Naive thymus-derived CD4-positive, alpha-beta T cell (primary cell): Measurements from ENCODE around the gene SELENBP1. TPM values are rescaled to one million over a fixed set of nuclear protein-coding genes. Genes with fewer than 3 reads are reported as not detected.

Experiments
- ATAC-seq: fragments of 150-1000 bp; cut with Tn5 transposase; 2 replicates; pipeline ENCODE4 v1.10.0; 2021; ENCODE audit warnings: mild to moderate bottlenecking, moderate library complexity
- CTCF ChIA-PET: fragments of 350-600 bp; sonication (Branson Sonifier 250); formaldehyde crosslinking; loops from one replicate; lab custom pipeline; 2021; ENCODE audit warnings: antibody characterized with exemption; lab: Charles Lee
- POLR2A ChIA-PET: fragments of 350-600 bp; sonication (Branson Sonifier 250); formaldehyde crosslinking; loops from one replicate; lab custom pipeline; 2021; ENCODE audit warnings: antibody characterized with exemption, inconsistent platforms; lab: Charles Lee
- DNase-seq, 9 donors: peaks; one replicate each; pipeline versions ENCODE4 v3.0.0 to v3.0.0-alpha.2; 2020 to 2022; ENCODE audit warnings: mixed read lengths in 1 of 9
- H3K27ac ChIP-seq: one replicate; pipeline ENCODE4 v1.7.0; 2013; ENCODE audit warnings: mild to moderate bottlenecking, low read depth, low read length, moderate library complexity
- H3K27me3 ChIP-seq, 2 donors: one replicate each; pipeline ENCODE4 v1.7.0; 2013; ENCODE audit warnings: low read length in 2 of 2, mild to moderate bottlenecking in 2 of 2, moderate library complexity in 2 of 2; ENCODE audit not compliant: control insufficient read depth in 2 of 2, insufficient read depth in 2 of 2
- H3K36me3 ChIP-seq, 3 experiments: 1 replicate in 2 of 3; 2 replicates in 1 of 3; pipeline ENCODE4 v1.7.0; 2013; ENCODE audit warnings: low read length in 3 of 3, mild to moderate bottlenecking in 3 of 3, moderate library complexity in 1 of 3; ENCODE audit not compliant: insufficient read depth in 3 of 3, control insufficient read depth in 2 of 3
- H3K4me1 ChIP-seq, 2 donors: one replicate each; pipeline ENCODE4 v1.7.0; 2013; ENCODE audit warnings: low read length in 2 of 2, mild to moderate bottlenecking in 2 of 2, moderate library complexity in 1 of 2; ENCODE audit not compliant: control insufficient read depth in 2 of 2, insufficient read depth in 2 of 2
- H3K4me3 ChIP-seq: 2 replicates; pipeline ENCODE4 v1.7.0; 2013; ENCODE audit warnings: mild to moderate bottlenecking, low read length
- H3K9me3 ChIP-seq, 3 experiments: 1 replicate in 2 of 3; 2 replicates in 1 of 3; pipeline ENCODE4 v1.7.0; 2013; ENCODE audit warnings: low read length in 3 of 3; ENCODE audit not compliant: control insufficient read depth in 2 of 3
- H3K27ac Mint-ChIP-seq, 9 donors: one replicate each; pipeline ENCODE4 v1.8.0; 2020 to 2022; ENCODE audit warnings: mixed read lengths in 9 of 9, mild to moderate bottlenecking in 8 of 9, moderate library complexity in 5 of 9, inconsistent platforms in 2 of 9
- H3K27me3 Mint-ChIP-seq, 5 donors: one replicate each; pipeline ENCODE4 v1.8.0; 2021 to 2022; ENCODE audit warnings: mixed read lengths in 5 of 5, mild to moderate bottlenecking in 1 of 5
- H3K36me3 Mint-ChIP-seq, 5 donors: one replicate each; pipeline ENCODE4 v1.8.0; 2020 to 2022; ENCODE audit warnings: mixed read lengths in 5 of 5, mild to moderate bottlenecking in 3 of 5, inconsistent platforms in 1 of 5
- H3K4me1 Mint-ChIP-seq, 7 donors: one replicate each; pipeline ENCODE4 v1.8.0; 2020 to 2022; ENCODE audit warnings: mixed read lengths in 7 of 7, mild to moderate bottlenecking in 3 of 7, inconsistent platforms in 1 of 7
- H3K4me3 Mint-ChIP-seq, 10 donors: one replicate each; pipeline ENCODE4 v1.8.0; 2020 to 2022; ENCODE audit warnings: mild to moderate bottlenecking in 10 of 10, mixed read lengths in 10 of 10, moderate library complexity in 6 of 10, inconsistent platforms in 2 of 10
- H3K9me3 Mint-ChIP-seq, 11 donors: one replicate each; pipeline ENCODE4 v1.8.0; 2020 to 2022; ENCODE audit warnings: mixed read lengths in 11 of 11, mild to moderate bottlenecking in 4 of 11, inconsistent platforms in 1 of 11, moderate library complexity in 1 of 11
- intact Hi-C, 2 donors: fragments of 100-400 bp; cut with micrococcal nuclease; formaldehyde crosslinking; loops; one replicate each; pipeline ENCODE4 v1.15.1; 2023
- polyA plus RNA-seq, 2 donors: library from polyadenylated mRNA; unstranded; fragments of 300-500 nt; fragmentation: Illumina TruSeq; gene quantifications; one replicate each; pipeline ENCODE4 v1.2.3, GENCODE V29; 2021
- total RNA-seq, 6 experiments: library from RNA in 5 of 6; stranded (reverse) in 5 of 6; gene quantifications; 1 replicate in 5 of 6; 2 replicates in 1 of 6; pipeline ENCODE4 v1.2.3 and lab custom pipeline; 2021 to 2026

SELENBP1 gene
- total and polyA plus RNA-seq, 7 experiments from 2014 or later = not detected

DNA sequence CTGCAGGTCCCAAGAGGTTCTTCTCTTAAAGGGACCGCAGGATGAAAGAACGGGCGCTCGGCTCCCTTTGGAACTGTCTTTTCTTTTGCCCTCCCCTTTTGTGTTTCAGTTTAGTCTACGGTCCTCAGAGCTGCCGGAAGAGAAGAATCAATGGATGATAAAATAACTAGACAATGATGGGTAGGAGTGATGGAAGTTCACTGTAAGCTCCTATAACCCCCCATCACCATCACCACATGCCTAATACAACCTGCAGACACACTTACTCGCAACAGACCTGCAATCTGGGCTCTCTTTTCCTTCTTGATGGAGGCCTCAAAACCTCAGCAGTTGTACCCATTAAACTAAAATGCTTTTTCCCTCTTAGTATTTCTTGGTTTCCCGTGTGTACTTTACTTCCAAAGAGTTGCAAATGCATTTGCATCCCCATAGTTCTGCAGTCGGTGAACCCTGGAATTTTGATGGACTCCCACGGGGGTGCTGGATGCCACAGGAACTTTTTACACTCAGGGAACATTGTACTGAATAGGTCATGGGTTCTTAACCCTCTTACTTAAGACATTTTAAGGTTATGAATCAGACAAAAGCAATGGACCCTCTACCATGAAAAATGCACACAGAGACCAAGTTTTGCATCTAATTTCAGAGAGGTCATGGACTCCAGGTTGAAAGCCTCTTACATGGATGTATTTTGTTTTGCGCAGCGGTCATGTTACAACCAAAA is 24.8 kb downstream of the SELENBP1 start:
- Histone ChIP-seq H3K27ac (peak overlapping the region; percentile 96), H3K36me3 (peaks cover 0 to 23% (median 0%) of the 10 kb centered on the region in 3 experiments), H3K27me3 (no peaks in the 10 kb centered on the region), H3K4me1 (peaks cover 13 to 16% of the 10 kb centered on the region in 2 donors), H3K9me3 (no peaks in the 10 kb centered on the region), H3K4me3 (peak overlapping the region; percentile 75)
- Mint-ChIP-seq H3K4me1 (peaks cover 20 to 44% (median 39%) of the 10 kb centered on the region in 7 donors), H3K27ac (peak overlapping the region; percentile 95 to 100 (median 99)), H3K27me3 (no peaks in the 10 kb centered on the region), H3K4me3 (peak overlapping the region; percentile 85 to 98 (median 95)), H3K36me3 (peaks cover 0 to 26% (median 11%) of the 10 kb centered on the region in 5 donors), H3K9me3 (peaks cover 0 to 11% (median 1%) of the 10 kb centered on the region in 11 donors)
- no peak for DNase-seq
- intact Hi-C loops = loop anchor here (1.0 to 10.0 kb wide), 11 partner anchors 20 to 861 kb away; partner anchors contain the start of genes PI4KB (in 2 of the 2), POGZ (in 2 of the 2), PSMB4 (in 2 of the 2) and ARNT (in 1 of the 2)
- ChIA-PET POLR2A (interaction anchor here (0.6 to 1.6 kb wide), 9 partner anchors 9 to 471 kb away, joined by 3 to 10 read pairs (median 4); partner anchors contain the start of genes MINDY1, PI4KB, PSMB4 and ZNF687), CTCF (interaction anchor here (0.6 kb wide), 1 partner anchor 42 kb away, joined by 3 read pairs; no protein-coding TSS in a partner anchor)
- ATAC-seq = no peak

DNA sequence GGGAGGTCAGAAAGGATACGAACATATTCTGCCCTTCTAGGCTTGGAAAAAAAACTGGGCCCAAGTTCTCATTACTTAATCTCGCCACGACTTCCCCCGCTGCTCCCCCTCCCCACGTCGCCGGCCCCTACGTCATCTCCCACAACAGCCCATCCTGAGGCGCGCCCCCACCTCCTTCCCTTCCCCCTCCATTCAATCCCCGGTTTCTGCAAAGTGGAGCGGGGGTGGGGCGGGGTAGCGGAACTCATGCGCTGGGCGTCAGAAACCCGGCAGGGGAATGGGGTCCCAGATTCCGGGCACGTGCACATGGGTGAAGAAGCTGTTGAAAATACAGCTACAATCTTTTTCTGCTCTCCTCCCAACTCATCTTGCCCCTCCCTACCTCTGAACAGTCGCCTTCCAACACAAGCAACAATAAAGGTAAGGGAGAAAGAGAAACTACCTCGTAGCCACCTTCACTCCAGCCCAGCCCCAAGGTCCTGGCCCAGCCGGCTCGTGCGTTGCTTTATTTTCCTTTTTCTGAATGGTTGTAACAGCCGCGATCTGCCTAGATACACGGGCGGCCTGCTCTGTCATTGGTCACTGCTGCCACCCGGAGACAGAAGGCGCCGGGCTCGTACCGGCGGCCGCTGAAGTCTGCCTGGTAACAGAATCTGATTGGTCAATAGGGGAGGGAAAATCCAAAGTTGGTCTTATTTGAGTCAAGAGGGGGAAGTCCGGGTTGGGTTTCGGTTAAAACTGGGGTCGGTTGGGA is 25.6 kb downstream of the SELENBP1 start, which contains the start of gene RFX5:
RFX5 (minus strand) TSS at position 484 of the 754 bp plus-strand sequence. CDS start 932 bp downstream, outside the sequence.
- H3K27ac Mint-ChIP-seq = peak within 1 kb of the TSS; percentile 95 to 100 (median 99)
- H3K9me3 Mint-ChIP-seq = peaks cover 0 to 6% (median 0%) of the 10 kb centered on the region in 11 donors
- no peaks in the 10 kb centered on the region for H3K9me3 ChIP-seq
- POLR2A ChIA-PET = interaction anchor here (0.6 to 1.6 kb wide), 9 partner anchors 10 to 470 kb away, joined by 3 to 10 read pairs (median 4); partner anchors contain the start of genes MINDY1, PI4KB, PSMB4 and ZNF687
- CTCF ChIA-PET = interaction anchor here (0.6 kb wide), 1 partner anchor 41 kb away, joined by 3 read pairs; no protein-coding TSS in a partner anchor
- H3K27me3 ChIP-seq = no peaks in the 10 kb centered on the region
- ATAC-seq (peak; percentile 95), DNase-seq (peak; percentile 73 to 98 (median 94))
- H3K4me1 ChIP-seq = peaks cover 13 to 16% of the 10 kb centered on the region in 2 donors
- H3K36me3 ChIP-seq = peaks cover 0 to 31% (median 5%) of the 10 kb centered on the region in 3 experiments
- intact Hi-C loops = loop anchor here (1.0 to 10.0 kb wide), 11 partner anchors 20 to 860 kb away; partner anchors contain the start of genes PI4KB (in 2 of the 2), POGZ (in 2 of the 2), PSMB4 (in 2 of the 2) and ARNT (in 1 of the 2)
- peak within 1 kb of the TSS; percentile 75 for H3K4me3 ChIP-seq
- peak within 1 kb of the TSS; percentile 85 to 98 (median 95) for H3K4me3 Mint-ChIP-seq
- H3K4me1 Mint-ChIP-seq = peaks cover 20 to 44% (median 39%) of the 10 kb centered on the region in 7 donors
- peaks cover 0 to 26% (median 13%) of the 10 kb centered on the region in 5 donors for H3K36me3 Mint-ChIP-seq
- no peaks in the 10 kb centered on the region for H3K27me3 Mint-ChIP-seq
- peak within 1 kb of the TSS; percentile 96 for H3K27ac ChIP-seq

DNA sequence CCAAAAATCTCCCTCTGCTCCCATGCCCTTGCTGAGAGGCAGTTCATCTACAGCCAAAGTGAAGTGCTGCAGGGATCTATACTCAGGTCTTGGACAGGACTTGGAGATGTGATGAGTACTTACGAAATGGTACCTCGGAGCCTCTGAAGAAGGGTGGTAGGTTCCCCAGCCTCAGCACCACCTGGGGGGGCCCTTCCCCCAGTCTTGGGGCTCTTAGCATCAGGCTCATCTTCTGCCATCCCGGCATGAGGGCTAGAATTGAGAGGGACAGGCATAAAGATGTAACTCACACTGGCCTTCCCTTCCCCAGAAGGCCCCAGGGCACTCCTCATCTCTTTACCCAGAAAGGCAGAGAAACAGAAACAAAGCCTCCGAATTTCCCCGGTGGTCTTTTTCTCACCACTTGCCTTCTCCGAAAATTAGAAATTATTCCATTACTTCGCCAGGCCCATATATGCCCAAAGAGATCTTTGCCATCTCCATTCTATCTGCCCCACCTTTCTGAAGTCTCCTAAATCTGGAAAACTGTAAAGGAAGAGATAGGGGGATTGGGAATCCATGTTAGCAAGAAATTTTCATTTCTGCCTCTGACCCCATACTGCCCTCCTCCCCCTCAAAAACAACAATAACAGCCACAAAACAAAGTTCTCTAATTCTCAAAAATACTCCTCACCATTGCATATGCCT is 26.3 kb downstream of the SELENBP1 start:
- Histone ChIP-seq H3K4me3 (peak overlapping the region; percentile 75), H3K27me3 (no peaks in the 10 kb centered on the region), H3K36me3 (peaks cover 0 to 36% (median 6%) of the 10 kb centered on the region in 3 experiments), H3K27ac (peak overlapping the region; percentile 96), H3K9me3 (no peaks in the 10 kb centered on the region), H3K4me1 (peaks cover 13 to 16% of the 10 kb centered on the region in 2 donors)
- no peak for ATAC-seq
- Mint-ChIP-seq H3K27ac (peak overlapping the region; percentile 95 to 100 (median 99)), H3K4me1 (peaks cover 20 to 44% (median 39%) of the 10 kb centered on the region in 7 donors), H3K4me3 (peak overlapping the region; percentile 85 to 98 (median 95)), H3K27me3 (no peaks in the 10 kb centered on the region), H3K36me3 (peaks cover 0 to 26% (median 13%) of the 10 kb centered on the region in 5 donors), H3K9me3 (peaks cover 0 to 2% (median 0%) of the 10 kb centered on the region in 11 donors)
- ChIA-PET POLR2A (interaction anchor here (0.9 to 1.6 kb wide), 4 partner anchors 17 to 340 kb away, joined by 3 to 10 read pairs (median 4); partner anchors contain the start of genes MINDY1 and PI4KB), CTCF (no interaction called here)
- intact Hi-C loops = loop anchor here in 1 of 2 donors (2.0 to 10.0 kb wide), 3 partner anchors 113 to 859 kb away; partner anchors contain the start of genes POGZ and TARS2
- peak in 1 of 9 donors; percentile 13 for DNase-seq

DNA sequence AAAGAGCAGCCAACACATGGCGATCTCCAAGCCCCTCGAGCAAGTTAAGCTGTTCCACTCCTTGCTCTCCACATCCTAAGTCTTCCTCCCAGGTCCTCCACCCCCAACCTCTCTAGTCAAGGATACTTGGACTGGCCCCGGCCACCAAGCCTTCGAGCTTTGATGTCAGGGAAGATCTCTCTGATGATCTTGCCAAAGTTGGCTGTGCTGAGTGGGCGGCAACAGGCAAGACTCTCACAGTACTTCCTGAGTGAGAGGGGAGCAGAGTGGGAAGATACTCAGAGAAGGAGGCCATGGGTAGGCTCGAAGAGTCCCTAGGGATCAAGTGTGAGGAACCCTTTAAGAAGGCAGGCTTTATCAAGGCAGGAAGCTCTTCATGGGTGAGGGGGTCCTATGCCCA is 28.2 kb downstream of the SELENBP1 start:
- Mint-ChIP-seq H3K9me3 (peaks cover 0 to 1% (median 0%) of the 10 kb centered on the region in 11 donors), H3K4me3 (peak overlapping the region in 1 of 10 donors; percentile 48), H3K4me1 (peaks cover 31 to 54% (median 50%) of the 10 kb centered on the region in 7 donors), H3K36me3 (peaks cover 0 to 26% (median 13%) of the 10 kb centered on the region in 5 donors), H3K27me3 (no peaks in the 10 kb centered on the region), H3K27ac (peak overlapping the region in 6 of 9 donors; percentile 48 to 82 (median 60))
- peaks cover 16 to 17% of the 10 kb centered on the region in 2 donors for H3K4me1 ChIP-seq
- POLR2A ChIA-PET = interaction anchor here (0.8 to 8.0 kb wide), 3 partner anchors 18 to 63 kb away, joined by 3 to 54 read pairs (median 5); partner anchors contain the start of gene PI4KB
- CTCF ChIA-PET = interaction anchor here (7.1 kb wide), 1 partner anchor 46 kb away, joined by 119 read pairs; no protein-coding TSS in a partner anchor
- intact Hi-C loops = loop anchor here in 1 of 2 donors (10.0 kb wide), 1 partner anchor 319 kb away; no protein-coding TSS in a partner anchor
- H3K27ac ChIP-seq = peak overlapping the region; percentile 31
- H3K9me3 ChIP-seq = no peaks in the 10 kb centered on the region
- H3K36me3 ChIP-seq = peaks cover 0 to 36% (median 6%) of the 10 kb centered on the region in 3 experiments
- ATAC-seq = no peak
- H3K27me3 ChIP-seq = no peaks in the 10 kb centered on the region
- DNase-seq = no peak
- no peak overlapping the region for H3K4me3 ChIP-seq

GRCh38 chr1:151343587-151343986 is 28.9 kb downstream of the SELENBP1 start:
- Mint-ChIP-seq H3K9me3 (peaks cover 0 to 1% (median 0%) of the 10 kb centered on the region in 11 donors), H3K27ac (peak overlapping the region in 7 of 9 donors; percentile 13 to 89 (median 55)), H3K4me1 (peaks cover 34 to 57% (median 50%) of the 10 kb centered on the region in 7 donors), H3K27me3 (no peaks in the 10 kb centered on the region), H3K36me3 (peaks cover 0 to 28% (median 13%) of the 10 kb centered on the region in 5 donors), H3K4me3 (no peak overlapping the region)
- ChIA-PET CTCF (interaction anchor here (7.1 kb wide), 1 partner anchor 45 kb away, joined by 119 read pairs; no protein-coding TSS in a partner anchor), POLR2A (interaction anchor here (0.8 to 8.0 kb wide), 3 partner anchors 17 to 62 kb away, joined by 3 to 54 read pairs (median 5); partner anchors contain the start of gene PI4KB)
- no peak overlapping the region for H3K4me3 ChIP-seq
- no peak for ATAC-seq
- peaks cover 0 to 36% (median 6%) of the 10 kb centered on the region in 3 experiments for H3K36me3 ChIP-seq
- peaks cover 16 to 17% of the 10 kb centered on the region in 2 donors for H3K4me1 ChIP-seq
- no peak overlapping the region for H3K27ac ChIP-seq
- intact Hi-C loops = loop anchor here in 1 of 2 donors (10.0 kb wide), 1 partner anchor 319 kb away; no protein-coding TSS in a partner anchor
- H3K27me3 ChIP-seq = no peaks in the 10 kb centered on the region
- DNase-seq = no peak
- H3K9me3 ChIP-seq = no peaks in the 10 kb centered on the region
